ENCODE measurements around the gene IQGAP2.

DNA sequence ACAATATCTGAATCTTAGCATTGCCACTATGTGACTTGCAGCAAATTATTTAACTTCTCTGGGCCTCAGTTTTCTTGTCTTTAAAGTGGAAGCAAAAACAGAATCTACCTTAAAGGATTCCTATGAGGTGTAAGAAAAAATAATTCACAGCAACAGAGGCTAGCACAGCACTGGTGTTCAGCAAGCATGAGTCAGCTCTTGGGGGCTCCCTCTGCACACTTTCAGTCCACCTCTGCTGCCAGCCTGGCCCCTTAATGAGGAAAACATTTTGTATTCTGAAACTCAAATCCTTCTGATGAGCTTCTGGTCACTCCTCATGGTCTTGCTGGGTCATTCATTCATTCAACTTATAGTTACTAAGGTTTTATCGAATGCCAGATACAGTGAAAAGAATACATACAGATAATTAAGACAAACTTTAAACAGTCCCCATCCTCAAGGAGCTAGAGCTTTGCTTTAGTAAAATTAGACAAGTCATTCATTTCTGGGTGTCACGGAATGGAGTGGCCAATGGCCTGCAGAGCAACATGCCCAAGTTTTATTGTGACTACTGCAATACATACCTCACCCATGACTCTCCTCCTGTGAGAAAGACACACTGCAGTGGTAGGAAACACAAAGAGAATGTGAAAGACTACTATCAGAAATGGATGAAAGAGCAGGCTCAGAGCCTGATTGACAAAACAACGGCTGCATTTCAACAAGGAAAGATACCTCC, 26.8 kb upstream of the IQGAP2 start:
- TF ChIP-seq CTCF (IDR thresholded peaks at IDR 0.05; ENCODE audit: low read depth, low read length, poor library complexity, severe bottlenecking) (no peak), EZH2phosphoT487 (IDR thresholded peaks at IDR 0.05; ENCODE audit: borderline replicate concordance, low read length) (no peak)

All from DOHH2 (cell line).